ENCODE results near the gene CSE1L.

DNA sequence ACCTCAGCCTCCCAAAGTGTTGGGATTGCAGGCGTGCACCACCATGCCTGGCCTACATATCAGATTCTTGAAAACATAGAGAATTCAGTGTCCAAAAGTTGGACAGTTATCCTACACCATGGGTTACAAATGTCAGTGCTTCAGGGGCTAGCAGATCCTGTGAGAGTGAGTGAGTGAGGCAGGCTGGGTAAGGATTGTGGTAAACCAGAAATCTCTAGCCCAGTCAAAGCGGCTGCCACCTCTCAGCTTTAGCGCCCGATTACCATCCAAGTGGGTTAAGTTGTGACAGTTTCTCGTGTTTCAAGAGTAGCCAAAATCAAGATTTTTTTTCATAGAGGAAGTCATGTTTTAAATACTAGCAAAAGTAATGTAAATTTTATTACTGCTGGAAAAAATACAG lies 21.9 kb upstream of the CSE1L start:
- no peak for TF ChIP-seq ELF4 (IDR thresholded peaks at IDR 0.05)
- TF ChIP-seq PKNOX1 (IDR thresholded peaks at IDR 0.05), result no peak
- no peak for TF ChIP-seq FOXK2 (IDR thresholded peaks at IDR 0.05)
- no peak for TF ChIP-seq SP1 (IDR thresholded peaks at IDR 0.05)
- TF ChIP-seq CTBP1 (IDR thresholded peaks at IDR 0.05; ENCODE audit: borderline replicate concordance), result no peak
- no peak for TF ChIP-seq SUZ12 (IDR thresholded peaks at IDR 0.05)
- no peak for TF ChIP-seq FOXA1 (IDR thresholded peaks at IDR 0.05)
- TF ChIP-seq TARDBP (IDR thresholded peaks at IDR 0.05), result no peak

Measured in HEK293T (cell line).